GM23248 (cell line): ENCODE data around the gene NCKIPSD. TPM values are rescaled to one million over a fixed set of nuclear protein-coding genes. Genes with fewer than 3 reads are reported as not detected.
"Not testable (repeated sequence)": the region's sequence is repeated elsewhere in the genome, so short reads cannot be mapped to it uniquely, and the experiment has no call there.

Source experiments
- DNase-seq: peaks from one replicate; pipeline ENCODE4 v3.0.0-alpha.2; 2015
- H2AFZ ChIP-seq: fragments of 200-600 bp; sonication (generic); 2 replicates; pipeline ENCODE4 v1.6.1; 2016; ENCODE audit warnings: antibody characterized with exemption
- H3F3A ChIP-seq: fragments of 200-600 bp; sonication (generic); 2 replicates; pipeline ENCODE4 v1.6.1; 2016; ENCODE audit warnings: mild to moderate bottlenecking, antibody characterized with exemption, mixed run types; ENCODE audit not compliant: insufficient read depth
- H3K27ac ChIP-seq: fragments of 200-600 bp; sonication (generic); 2 replicates; pipeline ENCODE4 v1.5.1; 2016; ENCODE audit warnings: mild to moderate bottlenecking
- H3K27me3 ChIP-seq: fragments of 200-600 bp; sonication (generic); replicated peaks from 2 replicates; pipeline ENCODE4 v1.6.1; 2016; ENCODE audit warnings: mild to moderate bottlenecking; ENCODE audit not compliant: insufficient read depth
- H3K36me3 ChIP-seq: fragments of 200-600 bp; sonication (generic); 2 replicates; pipeline ENCODE4 v1.6.1; 2016; ENCODE audit warnings: low read depth, mild to moderate bottlenecking
- H3K4me1 ChIP-seq: fragments of 200-600 bp; sonication (generic); 2 replicates; pipeline ENCODE4 v1.6.1; 2016; ENCODE audit warnings: mild to moderate bottlenecking; ENCODE audit not compliant: insufficient read depth
- H3K4me2 ChIP-seq: fragments of 200-600 bp; sonication (generic); one replicate; pipeline ENCODE4 v1.6.1; 2016; ENCODE audit warnings: mild to moderate bottlenecking; ENCODE audit not compliant: unreplicated experiment
- H3K4me3 ChIP-seq: fragments of 200-600 bp; sonication (generic); 2 replicates; pipeline ENCODE4 v1.5.1; 2016; ENCODE audit warnings: mild to moderate bottlenecking
- H3K79me2 ChIP-seq: fragments of 200-600 bp; sonication (generic); 2 replicates; pipeline ENCODE4 v1.6.1; 2016; ENCODE audit warnings: mild to moderate bottlenecking; ENCODE audit not compliant: insufficient read depth
- H3K9ac ChIP-seq: fragments of 200-600 bp; sonication (generic); 2 replicates; pipeline ENCODE4 v1.6.1; 2016; ENCODE audit warnings: mild to moderate bottlenecking
- H3K9me2 ChIP-seq: fragments of 200-600 bp; sonication (generic); 2 replicates; pipeline ENCODE4 v1.6.1; 2016; ENCODE audit warnings: mixed run types, mild to moderate bottlenecking, moderate library complexity; ENCODE audit not compliant: insufficient read depth
- H3K9me3 ChIP-seq: fragments of 200-600 bp; sonication (generic); one replicate; pipeline ENCODE4 v1.6.1; 2017; ENCODE audit warnings: low read depth
- H4K20me1 ChIP-seq: fragments of 200-600 bp; sonication (generic); 2 replicates; pipeline ENCODE4 v1.6.0; 2016; ENCODE audit not compliant: insufficient read depth
- EZH2 ChIP-seq: fragments of 200-600 bp; sonication (generic); IDR thresholded peaks from 2 replicates; pipeline ENCODE4 v1.6.1; 2018; ENCODE audit warnings: antibody characterized with exemption, mild to moderate bottlenecking; ENCODE audit not compliant: insufficient read depth, poor library complexity, severe bottlenecking
- EZH2phosphoT487 ChIP-seq: fragments of 200-600 bp; sonication (generic); IDR thresholded peaks from 2 replicates; pipeline ENCODE4 v1.6.1; 2018; ENCODE audit warnings: antibody characterized with exemption, moderate library complexity, mild to moderate bottlenecking, low read depth; ENCODE audit not compliant: insufficient read depth
- WGBS, 2 experiments: methylation state at CpG; one replicate each; pipeline ENCODE4 v1.1.6; 2015 to 2017; ENCODE audit warnings: low lambda C conversion rate in 2 of 2, low coverage in 1 of 2; ENCODE audit errors: missing lambda C conversion rate in 2 of 2; 5-methylcytosine and 5-hydroxymethylcytosine counted together
- in situ Hi-C: fragments of 300-500 bp; cut with MboI; formaldehyde crosslinking; loops from 2 replicates; pipeline ENCODE4 v1.15.0; 2020
- polyA plus RNA-seq: library from polyadenylated mRNA; unstranded; fragments of >200 nt; fragmentation: Nextera tagmentation; extraction: Ambion mirVana; gene quantifications from 2 replicates; pipeline ENCODE4 v1.2.1, GENCODE V29; 2016
- total RNA-seq: library from RNA; depleted of rRNA; stranded (reverse); fragments of >200 nt; shearing (Covaris generic); gene quantifications from 2 replicates; pipeline ENCODE4 v1.2.3, GENCODE V29; 2014

Gene NCKIPSD
- total and polyA plus RNA-seq, 2 experiments from 2014 or later, result 20.6 to 32.5 TPM

DNA sequence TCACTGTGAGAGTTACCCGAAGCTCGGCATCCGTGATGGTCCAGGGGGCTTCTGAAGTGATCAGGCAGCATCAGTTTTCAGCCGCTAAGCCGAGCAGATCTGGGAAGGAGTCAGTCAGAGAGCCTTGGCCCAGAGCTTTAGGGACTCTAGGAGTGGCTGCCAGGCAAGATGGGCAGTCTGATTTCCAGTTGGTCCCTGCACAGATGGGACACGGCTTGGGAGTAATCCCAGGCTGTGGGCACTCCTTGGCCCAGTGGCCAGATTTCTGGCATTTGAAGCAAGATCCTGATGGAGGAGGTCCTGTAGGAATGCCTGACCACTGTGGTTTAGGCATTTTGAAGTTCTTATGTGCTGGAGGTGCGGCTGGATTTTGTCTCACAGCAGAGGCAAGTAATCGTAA, 41.8 kb upstream of the NCKIPSD start:
- no peaks in the 10 kb centered on the region for H3K9me2 ChIP-seq
- DNase-seq, result no peak
- H3K9ac ChIP-seq, result no peak overlapping the region
- in situ Hi-C loops, result no loop called here
- no peak overlapping the region for H3K4me3 ChIP-seq
- H3K4me1 ChIP-seq, result peaks cover 8% of the 10 kb centered on the region; the same call in 1 of the 2 replicates
- H3K4me2 ChIP-seq, result no peak overlapping the region
- H2AFZ ChIP-seq, result no peak overlapping the region
- H3F3A ChIP-seq, result peaks cover 6% of the 10 kb centered on the region; the same call in 1 of the 2 replicates
- no peaks in the 10 kb centered on the region for H3K27me3 ChIP-seq
- 71 to 74% methylated on average over 8 of the region's 8 CpGs for WGBS, 2 experiments
- no peaks in the 10 kb centered on the region for H3K9me3 ChIP-seq
- no peak for TF ChIP-seq EZH2phosphoT487
- TF ChIP-seq EZH2, result no peak
- H3K36me3 ChIP-seq, result no peaks in the 10 kb centered on the region
- H4K20me1 ChIP-seq, result no peaks in the 10 kb centered on the region
- no peaks in the 10 kb centered on the region for H3K79me2 ChIP-seq
- H3K27ac ChIP-seq, result no peak overlapping the region

DNA sequence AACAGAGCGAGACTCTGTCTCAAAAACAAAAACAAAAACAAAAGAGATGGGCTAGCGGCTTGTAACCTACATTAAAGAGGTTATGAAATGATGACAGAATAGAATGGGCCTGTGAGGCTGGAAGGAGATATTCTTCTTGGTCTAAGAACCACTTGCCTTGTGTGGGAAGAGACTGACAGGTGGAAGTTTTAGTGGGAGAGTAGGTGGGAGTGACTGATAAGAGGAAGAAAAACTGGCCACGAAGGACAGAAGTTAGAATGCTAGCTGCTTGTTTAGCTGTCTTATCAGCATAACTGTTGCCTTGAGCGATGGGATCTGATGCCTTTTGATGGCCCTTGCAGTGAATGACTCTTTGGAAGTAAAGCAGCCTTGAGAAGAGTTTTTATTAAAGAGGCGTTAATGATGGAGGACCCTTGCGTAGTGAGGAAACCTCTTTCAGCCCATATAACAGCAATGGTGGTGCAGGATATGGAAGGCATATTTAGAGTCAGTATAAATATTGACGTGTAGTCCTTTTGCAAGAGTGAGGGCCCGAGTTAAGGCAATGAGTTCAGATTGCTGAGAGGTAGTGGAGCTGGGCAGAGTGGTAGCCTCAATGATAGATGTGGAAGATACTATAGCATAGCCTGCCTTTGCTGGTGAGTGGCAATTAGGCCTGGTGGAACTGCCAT, 39.6 kb upstream of the NCKIPSD start:
- in situ Hi-C loops, H4K20me1 ChIP-seq, H3F3A ChIP-seq, H3K27me3 ChIP-seq, H3K9me2 ChIP-seq, H3K27ac ChIP-seq, H3K36me3 ChIP-seq, DNase-seq, H3K9ac ChIP-seq, H3K79me2 ChIP-seq, H3K4me1 ChIP-seq, H3K4me2 ChIP-seq, H3K4me3 ChIP-seq, H2AFZ ChIP-seq, H3K9me3 ChIP-seq: not testable (repeated sequence)
- WGBS, 2 experiments, result 72 to 76% methylated on average over 8 of the region's 8 CpGs

- H3K4me2 ChIP-seq, result no peak overlapping the region
- 82 to 84% methylated on average over 7 of the region's 7 CpGs for WGBS, 2 experiments
- no peaks in the 10 kb centered on the region for H3K36me3 ChIP-seq
- H3K4me1 ChIP-seq, result peaks cover 8% of the 10 kb centered on the region; the same call in 1 of the 2 replicates
- no peak overlapping the region for H3K9ac ChIP-seq
- no peak for DNase-seq
- no peaks in the 10 kb centered on the region for H4K20me1 ChIP-seq
- H3K27ac ChIP-seq, result no peak overlapping the region
- H3K4me3 ChIP-seq, result no peak overlapping the region
- TF ChIP-seq EZH2 (no peak), EZH2phosphoT487 (no peak)
- peaks cover 7% of the 10 kb centered on the region; the same call in 1 of the 2 replicates for H3F3A ChIP-seq
- in situ Hi-C loops, result no loop called here
- H2AFZ ChIP-seq, result no peak overlapping the region
- H3K9me3 ChIP-seq, result no peaks in the 10 kb centered on the region
- no peaks in the 10 kb centered on the region for H3K27me3 ChIP-seq
- no peaks in the 10 kb centered on the region for H3K79me2 ChIP-seq
- H3K9me2 ChIP-seq, result no peaks in the 10 kb centered on the region
These were observed 38.0 kb upstream of the NCKIPSD start for GRCh38 chr3:48723725-48724124.

DNA sequence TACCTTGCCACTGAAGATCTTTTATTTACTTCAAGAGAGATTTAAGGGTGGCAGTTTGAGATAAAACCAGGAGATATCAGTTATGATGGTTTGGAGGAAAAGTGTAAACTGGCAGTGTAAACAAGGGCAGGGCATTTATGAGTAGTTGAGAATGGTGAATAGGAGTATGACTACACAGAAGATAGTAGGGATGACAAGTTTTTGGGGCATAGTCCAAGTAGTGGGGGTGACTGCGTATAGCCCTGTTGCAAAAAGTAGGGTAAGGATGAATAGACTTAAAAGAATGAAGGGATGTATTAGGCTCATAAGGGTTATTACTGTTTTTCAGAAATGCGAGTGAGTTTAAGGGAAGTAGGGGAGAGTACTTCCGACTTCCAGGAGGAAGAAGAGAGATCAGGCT, 37.6 kb upstream of the NCKIPSD start:
- H3F3A ChIP-seq, H3K27me3 ChIP-seq, H3K36me3 ChIP-seq, H3K9ac ChIP-seq, H3K4me3 ChIP-seq, in situ Hi-C loops, H4K20me1 ChIP-seq, H2AFZ ChIP-seq, H3K9me3 ChIP-seq, H3K4me1 ChIP-seq, H3K9me2 ChIP-seq, H3K79me2 ChIP-seq: not testable (repeated sequence)
- 47 to 50% methylated on average over 3 of the region's 3 CpGs for WGBS, 2 experiments
- H3K4me2 ChIP-seq, result peak overlapping the region; percentile 20
- peak overlapping the region; percentile 13; the same call in 1 of the 2 replicates for H3K27ac ChIP-seq
- peak; percentile 76 for DNase-seq
